Measurements from ENCODE around the gene ABITRAM. TPM values are rescaled to one million over a fixed set of nuclear protein-coding genes. Genes with fewer than 3 reads are reported as not detected.
"Not testable (repeated sequence)": the region's sequence is repeated elsewhere in the genome, so short reads cannot be mapped to it uniquely, and the experiment has no call there.

ABITRAM gene
- total RNA-seq, 1 donor, result 16.3 TPM

DNA sequence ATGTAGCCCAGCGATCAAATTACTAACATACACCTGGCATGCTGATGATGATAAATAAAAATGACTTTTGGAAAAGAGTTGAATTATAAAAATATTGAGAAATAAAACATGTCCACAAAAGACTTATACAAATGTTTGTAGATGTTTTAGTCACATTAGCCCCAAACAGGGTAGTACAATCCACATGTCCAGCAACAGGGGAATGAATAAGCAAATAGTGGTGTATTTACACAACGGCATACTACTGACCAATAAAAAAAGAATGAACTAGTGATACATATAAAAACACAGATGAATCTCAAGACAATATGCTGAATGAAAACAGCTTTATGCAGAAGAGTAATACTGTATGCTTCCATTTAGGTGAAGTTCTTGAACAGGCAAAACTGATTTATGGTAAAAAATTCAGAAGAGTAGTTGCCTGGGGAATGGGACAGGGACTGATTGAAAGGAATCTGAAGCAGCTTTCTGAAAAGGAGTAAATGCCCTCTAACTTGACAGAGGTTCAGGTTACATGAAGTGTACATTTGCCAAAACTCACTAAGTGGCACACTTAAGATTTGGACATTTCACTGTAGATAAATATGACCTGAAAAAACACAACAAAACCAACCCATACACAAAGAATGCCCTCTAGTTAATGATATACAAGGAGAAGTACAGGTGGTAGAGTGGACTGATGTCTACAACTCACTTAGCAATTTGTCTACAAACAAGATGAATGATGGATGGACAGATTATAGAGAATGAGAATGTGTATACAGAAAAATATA, 36.7 kb upstream of the ABITRAM start:
- no peak for DNase-seq (ENCODE audit: low read depth)
- TF ChIP-seq, protein P1, sequence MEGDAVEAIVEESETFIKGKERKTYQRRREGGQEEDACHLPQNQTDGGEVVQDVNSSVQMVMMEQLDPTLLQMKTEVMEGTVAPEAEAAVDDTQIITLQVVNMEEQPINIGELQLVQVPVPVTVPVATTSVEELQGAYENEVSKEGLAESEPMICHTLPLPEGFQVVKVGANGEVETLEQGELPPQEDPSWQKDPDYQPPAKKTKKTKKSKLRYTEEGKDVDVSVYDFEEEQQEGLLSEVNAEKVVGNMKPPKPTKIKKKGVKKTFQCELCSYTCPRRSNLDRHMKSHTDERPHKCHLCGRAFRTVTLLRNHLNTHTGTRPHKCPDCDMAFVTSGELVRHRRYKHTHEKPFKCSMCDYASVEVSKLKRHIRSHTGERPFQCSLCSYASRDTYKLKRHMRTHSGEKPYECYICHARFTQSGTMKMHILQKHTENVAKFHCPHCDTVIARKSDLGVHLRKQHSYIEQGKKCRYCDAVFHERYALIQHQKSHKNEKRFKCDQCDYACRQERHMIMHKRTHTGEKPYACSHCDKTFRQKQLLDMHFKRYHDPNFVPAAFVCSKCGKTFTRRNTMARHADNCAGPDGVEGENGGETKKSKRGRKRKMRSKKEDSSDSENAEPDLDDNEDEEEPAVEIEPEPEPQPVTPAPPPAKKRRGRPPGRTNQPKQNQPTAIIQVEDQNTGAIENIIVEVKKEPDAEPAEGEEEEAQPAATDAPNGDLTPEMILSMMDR (IDR thresholded peaks at IDR 0.05; ENCODE audit: insufficient read depth, low read length), result no peak
- H3K4me3 ChIP-seq (ENCODE audit: low read depth, low read length), result no peak overlapping the region

DNA sequence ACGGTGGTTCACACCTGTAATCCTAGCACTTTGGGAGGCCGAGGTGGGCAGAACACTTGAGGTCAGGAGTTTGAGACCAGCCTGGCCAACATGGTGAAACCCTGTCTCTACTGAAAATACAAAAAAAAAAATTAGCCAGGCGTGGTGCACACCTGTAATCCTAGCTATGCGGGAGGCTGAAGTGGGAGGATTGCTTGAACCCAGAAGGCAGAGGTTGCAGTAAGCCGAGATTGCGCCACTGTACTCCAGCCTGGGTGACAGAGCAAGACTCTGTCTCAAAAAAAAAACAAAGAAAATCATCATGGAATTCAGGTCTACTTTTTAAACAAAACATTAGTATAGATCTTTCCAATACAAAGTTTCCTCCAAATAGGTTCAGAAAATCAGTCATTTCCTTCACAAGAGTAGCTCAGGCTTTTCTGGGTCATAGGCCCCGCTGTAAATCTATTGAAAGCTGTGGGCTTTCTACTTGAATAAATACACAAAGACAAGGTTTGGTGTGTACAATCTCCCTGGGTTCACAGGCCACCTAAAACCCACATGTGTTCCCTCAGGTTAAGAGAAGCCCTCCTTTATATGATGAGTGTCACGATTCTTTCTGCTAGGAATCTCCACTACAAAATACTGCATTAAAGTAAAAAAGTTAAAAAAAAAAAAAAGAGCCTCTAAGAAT, 35.0 kb upstream of the ABITRAM start:
- DNase-seq (ENCODE audit: low read depth); H3K4me3 ChIP-seq (ENCODE audit: low read depth, low read length): not testable (repeated sequence)

DNA sequence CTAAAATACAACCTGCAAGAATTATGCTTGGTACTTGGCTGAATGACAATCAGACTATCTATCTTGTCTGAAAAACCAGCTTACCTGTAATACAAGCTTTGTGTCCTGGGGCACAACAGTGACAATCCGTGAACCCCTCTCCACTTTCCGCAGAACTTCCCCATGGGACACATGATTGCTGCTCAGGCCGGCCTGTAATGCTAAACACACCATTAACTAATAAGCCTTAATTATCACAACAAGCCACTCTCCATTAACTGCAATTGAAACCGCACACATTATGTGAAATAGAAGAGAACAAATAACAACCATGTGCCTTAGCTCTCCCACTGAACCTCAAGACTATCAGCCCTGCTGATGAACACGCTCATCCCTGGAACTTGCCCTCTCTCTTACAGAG, 34.0 kb upstream of the ABITRAM start:
- no peak for DNase-seq (ENCODE audit: low read depth)
- H3K4me3 ChIP-seq (ENCODE audit: low read depth, low read length), result no peak overlapping the region
- TF ChIP-seq, protein P1 (IDR thresholded peaks at IDR 0.05; ENCODE audit: insufficient read depth, low read length), result no peak

DNA sequence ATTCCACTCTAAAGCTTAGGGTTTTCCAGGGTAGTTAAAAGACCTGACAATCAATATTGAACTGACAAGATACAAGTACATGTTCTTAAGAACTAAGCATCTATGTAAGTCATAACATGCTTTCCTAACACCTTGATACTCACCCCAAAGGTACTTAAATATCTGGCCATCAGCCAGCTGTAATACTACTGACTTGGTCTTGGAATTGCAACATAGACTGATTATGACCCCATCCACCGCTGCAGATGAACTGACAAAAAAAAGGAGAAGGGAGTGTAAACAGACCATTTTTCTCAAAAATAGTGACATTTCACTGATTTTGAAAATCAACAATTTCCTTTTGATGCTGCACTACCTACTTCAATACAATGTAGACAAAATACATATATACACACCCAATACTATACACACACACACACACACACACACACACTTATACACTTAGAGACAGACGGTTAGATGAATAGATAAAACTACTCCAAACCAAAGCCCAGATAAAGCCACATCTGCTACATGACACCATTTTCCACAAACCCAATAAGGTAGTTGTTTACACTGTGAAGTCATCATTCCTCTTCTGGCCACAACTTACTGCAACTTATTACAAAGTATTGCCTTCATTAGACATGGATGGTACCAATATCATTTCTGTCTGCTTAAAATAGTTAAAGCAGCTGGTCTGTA, 30.6 kb upstream of the ABITRAM start:
- TF ChIP-seq, protein P1 (IDR thresholded peaks at IDR 0.05; ENCODE audit: insufficient read depth, low read length), result no peak
- no peak for DNase-seq (ENCODE audit: low read depth)
- H3K4me3 ChIP-seq (ENCODE audit: low read depth, low read length), result no peak overlapping the region

DNA sequence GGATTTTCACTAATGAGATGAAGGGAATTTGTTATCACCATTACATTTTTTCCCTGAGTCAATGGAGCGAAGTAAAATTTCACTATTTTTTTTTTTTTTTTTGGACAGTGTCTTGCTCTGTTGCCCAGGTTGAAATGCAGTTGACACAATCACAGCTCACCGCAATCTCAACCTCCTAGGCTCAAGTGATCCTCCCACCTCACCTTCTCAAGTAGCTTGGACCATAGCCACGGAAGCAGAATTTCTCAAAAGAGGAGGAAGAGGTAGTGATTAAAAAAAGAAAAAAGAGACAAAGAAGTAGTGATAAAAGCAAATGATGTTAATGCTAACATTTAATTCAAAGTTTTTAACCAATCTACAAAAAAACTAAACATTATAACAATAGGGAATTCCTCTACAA, 30.0 kb upstream of the ABITRAM start:
- DNase-seq (ENCODE audit: low read depth), result no peak
- TF ChIP-seq, protein P1 (IDR thresholded peaks at IDR 0.05; ENCODE audit: insufficient read depth, low read length), result no peak
- H3K4me3 ChIP-seq (ENCODE audit: low read depth, low read length), result no peak overlapping the region

DNA sequence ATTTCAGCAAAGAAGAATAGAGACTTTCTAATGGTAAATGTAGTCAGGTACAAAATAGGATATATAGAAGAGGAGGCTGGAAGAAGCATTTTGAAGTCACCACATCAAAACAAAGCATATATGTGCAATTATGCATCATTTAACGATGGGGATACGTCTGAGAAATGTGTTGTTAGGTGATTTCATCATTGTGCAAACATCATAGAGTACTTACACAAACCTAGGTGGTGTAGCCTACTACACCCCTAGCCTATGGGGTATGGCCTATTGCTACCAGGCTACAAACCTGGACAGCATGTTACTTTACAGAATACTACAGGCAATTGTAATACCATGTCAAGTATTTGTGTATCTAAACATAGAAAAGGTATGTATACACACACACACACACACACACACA, 28.7 kb upstream of the ABITRAM start:
- no peak overlapping the region for H3K4me3 ChIP-seq (ENCODE audit: low read depth, low read length)
- TF ChIP-seq, protein P1 (IDR thresholded peaks at IDR 0.05; ENCODE audit: insufficient read depth, low read length), result no peak
- no peak for DNase-seq (ENCODE audit: low read depth)

DNA sequence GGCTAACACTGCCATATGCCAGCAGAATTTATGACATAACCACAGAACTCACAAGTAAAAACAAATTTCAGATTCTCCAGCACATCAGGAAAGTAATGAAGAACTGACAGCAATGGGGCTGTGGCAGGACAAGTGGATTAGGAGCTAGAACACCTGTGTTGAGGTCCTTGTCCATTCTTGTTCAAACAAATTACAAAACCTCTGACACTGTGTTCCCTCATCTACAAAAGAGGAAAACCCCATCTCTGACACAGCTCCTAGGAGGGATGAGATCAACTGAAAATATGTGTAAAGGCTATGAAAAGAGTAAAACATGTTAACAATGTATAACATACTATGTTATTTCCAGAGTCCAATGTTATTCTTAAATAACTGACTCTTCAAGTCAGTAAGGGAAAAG, 23.8 kb upstream of the ABITRAM start:
- TF ChIP-seq, protein P1 (IDR thresholded peaks at IDR 0.05; ENCODE audit: insufficient read depth, low read length), result no peak
- DNase-seq (ENCODE audit: low read depth), result no peak

More for the DNA sequence above, 23.8 kb upstream of the ABITRAM start:
- H3K4me3 ChIP-seq (ENCODE audit: low read depth, low read length), result no peak overlapping the region
